Ishikawa (cell line): ENCODE measurements around the gene PKD1.
A peak's percentile ranks its signal among the peaks of the same experiment; 100 is the strongest.

Experiments
- CEBPB ChIP-seq: IDR thresholded peaks from 2 replicates; pipeline ENCODE4 v1.6.1; 2012
- CREB1 ChIP-seq: IDR thresholded peaks from 2 replicates; pipeline ENCODE4 v1.6.1; 2012; ENCODE audit warnings: low read depth
- EGR1 ChIP-seq: IDR thresholded peaks from 2 replicates; pipeline ENCODE4 v1.6.1; 2012
- EP300 ChIP-seq: IDR thresholded peaks from 2 replicates; pipeline ENCODE4 v1.6.1; 2012; ENCODE audit warnings: borderline replicate concordance
- FOXM1 ChIP-seq: IDR thresholded peaks from 2 replicates; pipeline ENCODE4 v1.6.1; 2012; ENCODE audit warnings: low read depth, borderline replicate concordance
- NFIC ChIP-seq: IDR thresholded peaks from 2 replicates; pipeline ENCODE4 v1.6.1; 2012
- RAD21 ChIP-seq: IDR thresholded peaks from 2 replicates; pipeline ENCODE4 v1.6.1; 2012; ENCODE audit warnings: low read depth
- TAF1 ChIP-seq: IDR thresholded peaks from 2 replicates; pipeline ENCODE4 v1.6.1; 2012; ENCODE audit warnings: low read depth, mild to moderate bottlenecking
- TCF12 ChIP-seq: IDR thresholded peaks from 2 replicates; pipeline ENCODE4 v1.6.1; 2012; ENCODE audit warnings: low read depth
- TEAD4 ChIP-seq: IDR thresholded peaks from 2 replicates; pipeline ENCODE4 v1.6.1; 2012
- YY1 ChIP-seq: IDR thresholded peaks from 2 replicates; pipeline ENCODE4 v1.6.1; 2012; ENCODE audit warnings: low read depth
- ZBTB7A ChIP-seq: IDR thresholded peaks from 2 replicates; pipeline ENCODE4 v1.6.1; 2012; ENCODE audit warnings: low read depth
- TF ChIP-seq, protein P1 (sequence below): IDR thresholded peaks from 2 replicates; pipeline ENCODE4 v1.6.1; 2012
- TF ChIP-seq, protein P2 (sequence below): IDR thresholded peaks from 2 replicates; pipeline ENCODE4 v1.6.1; 2012; ENCODE audit warnings: low read depth, mild to moderate bottlenecking
- TF ChIP-seq, protein P3 (sequence below): IDR thresholded peaks from 2 replicates; pipeline ENCODE4 v1.6.1; 2012

The PKD1 gene

DNA sequence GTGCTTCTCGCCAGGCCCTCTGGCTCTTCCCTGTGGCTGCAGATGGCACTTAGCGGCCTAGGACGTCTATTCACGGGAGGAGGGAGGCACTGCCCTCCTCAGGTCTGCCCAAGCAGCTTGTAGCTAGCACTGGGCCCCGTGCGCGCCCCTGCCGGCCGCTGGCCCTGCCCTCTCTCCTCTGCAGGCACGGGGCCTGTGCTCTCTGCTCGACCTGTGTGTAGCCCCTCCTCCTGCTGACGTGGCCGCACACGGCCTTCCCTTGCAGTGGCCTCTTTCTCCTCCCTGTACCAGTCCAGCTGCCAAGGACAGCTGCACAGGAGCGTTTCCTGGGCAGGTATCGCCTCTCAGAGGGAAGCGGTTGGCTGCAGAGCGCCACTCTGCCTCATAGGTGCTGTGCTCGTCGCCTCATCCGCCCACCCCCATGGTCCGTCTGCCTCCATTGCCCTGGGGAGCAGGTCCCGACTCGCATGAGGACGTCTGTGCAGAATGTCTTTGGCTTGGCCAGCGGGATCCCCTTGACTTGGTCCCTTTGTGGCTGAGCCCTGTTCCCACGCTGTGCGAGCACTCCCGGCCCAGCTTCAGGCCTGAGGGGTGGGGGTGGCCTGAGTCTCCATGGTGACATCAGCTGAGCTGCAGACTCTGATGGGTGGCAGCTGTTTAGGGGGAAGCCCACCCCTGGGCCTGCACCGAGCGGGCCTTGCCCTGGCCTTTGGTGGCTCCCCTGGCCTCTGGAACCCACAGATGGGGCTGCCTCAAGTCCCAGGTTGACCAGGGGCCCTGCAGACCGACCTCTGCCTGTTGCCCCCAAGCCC is 53.3 kb downstream of the PKD1 start:
- TF ChIP-seq RAD21 (peak; percentile 36), YY1 (no peak)

DNA sequence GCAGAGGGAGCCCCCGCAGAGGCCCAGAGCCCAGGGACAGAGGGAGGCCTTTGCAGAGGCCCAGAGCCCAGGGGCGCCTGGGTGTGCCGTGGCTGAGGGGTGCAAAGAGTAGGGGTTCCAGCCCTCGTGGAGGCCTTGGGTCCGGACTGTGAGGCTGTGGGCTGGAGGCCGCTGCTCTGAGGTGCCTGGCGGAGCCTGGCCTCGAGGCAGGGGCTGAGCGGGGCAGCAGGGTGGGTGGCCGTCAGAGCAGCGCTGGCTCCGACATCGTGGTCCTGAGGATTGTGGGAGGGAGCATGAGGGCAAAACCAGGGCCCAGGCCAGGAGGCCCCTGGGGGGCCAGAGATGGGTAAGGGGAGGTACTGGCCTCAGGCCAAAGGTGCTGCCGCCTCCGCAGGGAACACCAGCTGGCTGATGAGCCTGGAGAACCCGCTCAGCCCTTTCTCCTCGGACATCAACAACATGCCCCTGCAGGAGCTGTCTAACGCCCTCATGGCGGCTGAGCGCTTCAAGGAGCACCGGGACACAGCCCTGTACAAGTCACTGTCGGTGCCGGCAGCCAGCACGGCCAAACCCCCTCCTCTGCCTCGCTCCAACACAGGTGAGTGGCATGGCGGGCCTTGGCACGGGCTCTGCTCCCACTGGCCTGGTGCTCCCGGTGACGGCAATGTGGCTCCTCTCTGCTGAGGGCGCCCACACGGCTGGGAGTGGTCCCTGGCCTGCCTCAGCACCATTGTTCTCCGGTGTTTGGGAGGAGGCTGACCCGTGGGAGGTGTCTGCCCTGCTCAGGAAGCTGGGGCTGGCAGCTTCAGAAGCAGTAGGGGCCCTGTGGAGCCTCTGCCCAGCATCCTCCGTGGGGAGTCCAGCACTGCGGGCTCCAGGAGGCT is 54.3 kb downstream of the PKD1 start:
- TF ChIP-seq CREB1 (no peak), CEBPB (no peak), RAD21 (no peak), TCF12 (no peak), YY1 (no peak), EGR1 (no peak)
- TF ChIP-seq, protein P1, sequence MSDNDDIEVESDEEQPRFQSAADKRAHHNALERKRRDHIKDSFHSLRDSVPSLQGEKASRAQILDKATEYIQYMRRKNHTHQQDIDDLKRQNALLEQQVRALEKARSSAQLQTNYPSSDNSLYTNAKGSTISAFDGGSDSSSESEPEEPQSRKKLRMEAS, result no peak; the same call in 1 of the 2 replicates

DNA sequence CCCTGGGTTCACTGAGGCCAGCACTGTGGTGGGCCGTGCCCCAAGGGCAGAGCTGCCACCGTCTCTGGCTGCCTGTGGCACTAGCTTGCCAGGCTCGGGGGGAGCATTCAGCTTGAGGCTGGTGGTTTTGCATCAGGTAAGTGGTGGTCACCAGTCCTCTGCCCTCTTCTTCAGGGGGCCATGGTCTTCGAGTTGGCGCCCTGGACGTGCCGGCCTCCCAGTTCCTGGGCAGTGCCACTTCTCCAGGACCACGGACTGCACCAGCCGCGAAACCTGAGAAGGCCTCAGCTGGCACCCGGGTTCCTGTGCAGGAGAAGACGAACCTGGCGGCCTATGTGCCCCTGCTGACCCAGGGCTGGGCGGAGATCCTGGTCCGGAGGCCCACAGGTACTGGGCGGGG is 55.7 kb downstream of the PKD1 start:
- no peak for TF ChIP-seq TAF1
- no peak for TF ChIP-seq CEBPB
- TF ChIP-seq, protein P1, result no peak
- no peak for TF ChIP-seq FOXM1
- no peak for TF ChIP-seq NFIC
- no peak for TF ChIP-seq EP300
- TF ChIP-seq CREB1, result no peak
- no peak for TF ChIP-seq RAD21
- TF ChIP-seq ZBTB7A, result no peak
- TF ChIP-seq TCF12, result no peak
- no peak for TF ChIP-seq EGR1

DNA sequence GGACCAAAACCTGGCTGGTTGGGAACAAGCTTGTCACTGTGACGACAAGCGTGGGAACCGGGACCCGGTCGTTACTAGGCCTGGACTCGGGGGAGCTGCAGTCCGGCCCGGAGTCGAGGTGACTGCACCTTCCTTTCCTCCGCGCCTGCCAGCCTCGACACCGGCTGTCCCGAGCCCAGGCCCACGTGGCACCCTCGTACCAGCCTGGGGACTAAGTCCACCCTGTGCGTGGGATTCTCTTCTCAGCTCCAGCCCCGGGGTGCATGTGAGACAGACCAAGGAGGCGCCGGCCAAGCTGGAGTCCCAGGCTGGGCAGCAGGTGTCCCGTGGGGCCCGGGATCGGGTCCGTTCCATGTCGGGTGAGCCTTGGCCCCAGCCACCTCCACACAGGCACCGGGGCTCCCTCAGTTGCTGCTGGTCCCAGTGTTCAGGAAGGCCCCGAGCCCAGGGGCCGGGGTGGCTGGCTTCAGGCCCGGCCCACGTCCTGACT is 56.3 kb downstream of the PKD1 start:
- TF ChIP-seq, protein P2, sequence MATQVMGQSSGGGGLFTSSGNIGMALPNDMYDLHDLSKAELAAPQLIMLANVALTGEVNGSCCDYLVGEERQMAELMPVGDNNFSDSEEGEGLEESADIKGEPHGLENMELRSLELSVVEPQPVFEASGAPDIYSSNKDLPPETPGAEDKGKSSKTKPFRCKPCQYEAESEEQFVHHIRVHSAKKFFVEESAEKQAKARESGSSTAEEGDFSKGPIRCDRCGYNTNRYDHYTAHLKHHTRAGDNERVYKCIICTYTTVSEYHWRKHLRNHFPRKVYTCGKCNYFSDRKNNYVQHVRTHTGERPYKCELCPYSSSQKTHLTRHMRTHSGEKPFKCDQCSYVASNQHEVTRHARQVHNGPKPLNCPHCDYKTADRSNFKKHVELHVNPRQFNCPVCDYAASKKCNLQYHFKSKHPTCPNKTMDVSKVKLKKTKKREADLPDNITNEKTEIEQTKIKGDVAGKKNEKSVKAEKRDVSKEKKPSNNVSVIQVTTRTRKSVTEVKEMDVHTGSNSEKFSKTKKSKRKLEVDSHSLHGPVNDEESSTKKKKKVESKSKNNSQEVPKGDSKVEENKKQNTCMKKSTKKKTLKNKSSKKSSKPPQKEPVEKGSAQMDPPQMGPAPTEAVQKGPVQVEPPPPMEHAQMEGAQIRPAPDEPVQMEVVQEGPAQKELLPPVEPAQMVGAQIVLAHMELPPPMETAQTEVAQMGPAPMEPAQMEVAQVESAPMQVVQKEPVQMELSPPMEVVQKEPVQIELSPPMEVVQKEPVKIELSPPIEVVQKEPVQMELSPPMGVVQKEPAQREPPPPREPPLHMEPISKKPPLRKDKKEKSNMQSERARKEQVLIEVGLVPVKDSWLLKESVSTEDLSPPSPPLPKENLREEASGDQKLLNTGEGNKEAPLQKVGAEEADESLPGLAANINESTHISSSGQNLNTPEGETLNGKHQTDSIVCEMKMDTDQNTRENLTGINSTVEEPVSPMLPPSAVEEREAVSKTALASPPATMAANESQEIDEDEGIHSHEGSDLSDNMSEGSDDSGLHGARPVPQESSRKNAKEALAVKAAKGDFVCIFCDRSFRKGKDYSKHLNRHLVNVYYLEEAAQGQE, result no peak

DNA sequence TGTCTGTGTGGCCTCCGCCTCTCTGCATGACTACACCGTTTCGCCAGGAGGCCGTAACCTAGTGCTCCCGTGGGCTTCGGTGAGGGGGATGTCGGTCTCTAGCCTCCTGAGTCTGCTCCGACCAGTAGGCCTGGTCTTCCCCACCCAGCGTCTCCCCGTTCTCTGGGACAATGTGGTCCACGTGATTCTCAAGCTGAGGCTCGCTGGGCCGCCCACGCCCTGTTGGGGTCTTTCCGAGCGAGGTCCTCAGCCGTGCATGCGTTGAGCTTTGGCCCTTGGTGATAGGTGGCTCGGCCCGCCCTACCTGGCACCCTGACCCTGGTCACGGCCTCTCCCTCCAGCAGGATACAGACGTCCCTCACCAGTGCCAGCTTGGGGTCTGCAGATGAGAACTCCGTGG is 57.0 kb downstream of the PKD1 start:
- TF ChIP-seq, protein P3, sequence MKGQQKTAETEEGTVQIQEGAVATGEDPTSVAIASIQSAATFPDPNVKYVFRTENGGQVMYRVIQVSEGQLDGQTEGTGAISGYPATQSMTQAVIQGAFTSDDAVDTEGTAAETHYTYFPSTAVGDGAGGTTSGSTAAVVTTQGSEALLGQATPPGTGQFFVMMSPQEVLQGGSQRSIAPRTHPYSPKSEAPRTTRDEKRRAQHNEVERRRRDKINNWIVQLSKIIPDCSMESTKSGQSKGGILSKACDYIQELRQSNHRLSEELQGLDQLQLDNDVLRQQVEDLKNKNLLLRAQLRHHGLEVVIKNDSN, result no peak
- TF ChIP-seq EP300 (no peak), CREB1 (no peak), CEBPB (no peak), FOXM1 (no peak), EGR1 (no peak), RAD21 (no peak), TEAD4 (no peak), TCF12 (no peak), YY1 (no peak), NFIC (no peak), ZBTB7A (no peak)
- TF ChIP-seq, protein P1, result no peak

DNA sequence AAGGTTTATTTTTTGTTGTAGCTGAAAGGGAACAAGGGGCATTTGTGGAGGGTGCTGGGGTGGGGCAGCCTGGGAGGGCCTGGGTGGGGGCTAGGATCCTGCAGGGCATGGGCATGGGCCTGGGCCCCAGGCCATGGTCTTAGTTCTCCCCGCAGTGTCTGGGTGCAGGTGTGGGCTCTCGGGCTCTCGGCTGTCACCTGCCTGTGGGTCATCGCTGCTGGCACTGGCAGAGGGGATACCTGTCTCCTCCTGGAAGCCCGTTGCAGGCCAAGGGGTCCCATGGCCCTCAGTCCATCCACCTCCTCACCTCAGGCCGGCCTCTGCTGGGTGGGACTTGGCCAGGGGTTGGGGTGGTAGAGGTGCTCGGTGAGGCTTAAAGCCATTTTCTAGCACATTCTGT is 57.6 kb downstream of the PKD1 start:
- TF ChIP-seq YY1 (no peak), NFIC (no peak), EGR1 (no peak), RAD21 (no peak)
- TF ChIP-seq, protein P3, result no peak
- TF ChIP-seq, protein P2, result no peak
- TF ChIP-seq, protein P1, result no peak
